ENCODE measurements around the gene AURKAIP1. TPM values are rescaled to one million over a fixed set of nuclear protein-coding genes. Genes with fewer than 3 reads are reported as not detected.
"Not testable (repeated sequence)": the region's sequence is repeated elsewhere in the genome, so short reads cannot be mapped to it uniquely, and the experiment has no call there.

The AURKAIP1 gene
- total RNA-seq, 3 donors from 2014 or later: 150 to 180 (median 177) TPM

DNA sequence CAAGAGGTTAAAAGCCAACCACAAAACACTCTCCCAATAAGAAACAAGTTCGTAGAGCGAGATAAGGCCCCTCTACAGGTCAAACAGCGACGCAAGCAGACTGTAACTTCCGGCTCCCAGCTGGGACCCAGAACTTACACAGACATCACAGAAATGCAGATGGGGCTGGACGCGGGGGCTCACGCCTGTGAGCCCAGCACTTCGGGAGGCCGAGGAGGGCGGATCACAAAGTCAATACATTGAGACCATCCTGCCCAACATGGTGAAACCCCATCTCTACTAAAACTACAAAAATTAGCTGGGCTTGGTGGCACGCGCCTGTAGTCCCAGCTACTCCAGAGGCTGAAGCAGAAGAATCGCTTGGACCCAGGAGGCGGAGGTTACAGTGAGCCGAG is 13.1 kb upstream of the AURKAIP1 start:
- intact Hi-C loops (cut with DNase I, micrococcal nuclease): no loop called here
- H3K36me3 ChIP-seq (ENCODE audit: low read depth): peaks cover 49% of the 10 kb centered on the region

GRCh38 chr1:1387098-1388077 is 12.4 kb upstream of the AURKAIP1 start:
- no peaks in the 10 kb centered on the region for H3K9me3 ChIP-seq
- H3K4me3 ChIP-seq: no peak overlapping the region
- H3K4me1 ChIP-seq (ENCODE audit: low read depth): no peaks in the 10 kb centered on the region
- DNase-seq: no peak
- ATAC-seq: no peak
- intact Hi-C loops (cut with DNase I, micrococcal nuclease): no loop called here
- peaks cover 45% of the 10 kb centered on the region for H3K36me3 ChIP-seq (ENCODE audit: low read depth)
- TF ChIP-seq, protein P1, sequence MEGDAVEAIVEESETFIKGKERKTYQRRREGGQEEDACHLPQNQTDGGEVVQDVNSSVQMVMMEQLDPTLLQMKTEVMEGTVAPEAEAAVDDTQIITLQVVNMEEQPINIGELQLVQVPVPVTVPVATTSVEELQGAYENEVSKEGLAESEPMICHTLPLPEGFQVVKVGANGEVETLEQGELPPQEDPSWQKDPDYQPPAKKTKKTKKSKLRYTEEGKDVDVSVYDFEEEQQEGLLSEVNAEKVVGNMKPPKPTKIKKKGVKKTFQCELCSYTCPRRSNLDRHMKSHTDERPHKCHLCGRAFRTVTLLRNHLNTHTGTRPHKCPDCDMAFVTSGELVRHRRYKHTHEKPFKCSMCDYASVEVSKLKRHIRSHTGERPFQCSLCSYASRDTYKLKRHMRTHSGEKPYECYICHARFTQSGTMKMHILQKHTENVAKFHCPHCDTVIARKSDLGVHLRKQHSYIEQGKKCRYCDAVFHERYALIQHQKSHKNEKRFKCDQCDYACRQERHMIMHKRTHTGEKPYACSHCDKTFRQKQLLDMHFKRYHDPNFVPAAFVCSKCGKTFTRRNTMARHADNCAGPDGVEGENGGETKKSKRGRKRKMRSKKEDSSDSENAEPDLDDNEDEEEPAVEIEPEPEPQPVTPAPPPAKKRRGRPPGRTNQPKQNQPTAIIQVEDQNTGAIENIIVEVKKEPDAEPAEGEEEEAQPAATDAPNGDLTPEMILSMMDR (IDR thresholded peaks at IDR 0.05): no peak

More for the DNA sequence above, 13.1 kb upstream of the AURKAIP1 start:
- Histone ChIP-seq H3K9me3 (no peaks in the 10 kb centered on the region), H3K4me3 (no peak overlapping the region), H3K4me1 (ENCODE audit: low read depth) (no peaks in the 10 kb centered on the region)
- DNase-seq (no peak), ATAC-seq (no peak)
- TF ChIP-seq, protein P1 (IDR thresholded peaks at IDR 0.05): no peak

DNA sequence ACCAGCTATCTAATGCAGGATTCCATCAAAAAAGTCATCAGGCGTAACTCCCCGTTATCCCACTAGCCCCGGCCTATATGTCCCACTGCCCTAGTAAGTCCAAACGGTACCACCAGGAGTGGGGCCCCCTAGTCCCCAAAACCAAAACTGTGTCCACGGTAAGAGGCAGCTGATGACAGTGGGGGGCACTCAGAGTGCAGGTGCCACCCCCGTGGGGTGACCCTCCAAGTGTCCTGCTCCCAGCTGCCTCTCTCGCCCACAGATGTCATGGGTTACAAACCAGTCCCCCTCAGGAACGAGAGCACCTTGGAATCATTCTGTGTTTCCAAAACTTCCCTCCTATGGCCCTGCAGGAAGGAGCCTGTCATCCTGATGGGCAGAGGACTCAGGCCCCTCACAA is 10.9 kb upstream of the AURKAIP1 start:
- no peak for DNase-seq
- Histone ChIP-seq H3K4me3 (no peak overlapping the region), H3K36me3 (ENCODE audit: low read depth) (peaks cover 34% of the 10 kb centered on the region), H3K9me3 (no peaks in the 10 kb centered on the region), H3K4me1 (ENCODE audit: low read depth) (no peaks in the 10 kb centered on the region)
- no peak for ATAC-seq
- intact Hi-C loops (cut with DNase I, micrococcal nuclease): no loop called here
- TF ChIP-seq, protein P1 (IDR thresholded peaks at IDR 0.05): no peak

DNA sequence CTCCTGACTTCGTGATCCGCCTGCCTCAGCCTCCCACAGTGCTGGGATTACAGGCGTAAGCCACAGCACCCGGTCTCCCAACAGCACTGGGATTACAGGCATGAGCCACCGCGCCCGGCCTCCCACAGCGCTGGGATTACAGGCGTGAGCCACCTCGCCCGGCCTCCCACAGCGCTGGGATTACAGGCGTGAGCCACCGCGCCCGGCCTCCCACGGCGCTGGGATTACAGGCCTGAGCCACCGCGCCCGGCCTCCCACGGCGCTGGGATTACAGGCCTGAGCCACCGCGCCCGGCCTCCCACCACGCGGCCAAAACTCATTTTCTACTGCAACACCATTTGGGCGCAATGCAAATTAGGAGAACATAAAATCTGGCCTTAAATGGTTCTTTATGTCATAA is 10.3 kb upstream of the AURKAIP1 start:
- intact Hi-C loops (cut with DNase I, micrococcal nuclease); H3K4me3 ChIP-seq; H3K9me3 ChIP-seq; H3K4me1 ChIP-seq (ENCODE audit: low read depth); ATAC-seq; DNase-seq: not testable (repeated sequence)
- H3K36me3 ChIP-seq (ENCODE audit: low read depth): peaks cover 33% of the 10 kb centered on the region

DNA sequence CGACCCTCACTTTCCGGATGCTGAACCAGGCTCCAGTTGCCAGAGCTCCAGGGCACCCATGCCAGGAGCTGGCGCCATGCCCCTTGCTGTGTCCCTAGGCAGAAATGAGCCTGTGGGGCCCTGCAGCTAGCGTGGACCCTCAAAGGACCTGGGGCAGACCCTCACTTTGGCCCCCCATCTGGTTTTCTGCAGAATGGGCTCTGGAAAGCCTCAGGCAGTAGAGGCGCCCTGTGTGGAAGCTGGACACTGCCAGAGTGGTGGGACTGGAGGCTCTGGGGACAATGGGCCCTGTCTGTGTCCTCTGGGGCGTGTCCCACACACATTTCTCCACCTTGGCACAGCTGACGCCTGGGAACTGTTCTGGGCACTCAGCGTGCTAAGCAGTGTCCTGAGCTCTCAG is 6.3 kb upstream of the AURKAIP1 start:
- no peak for ATAC-seq
- intact Hi-C loops (cut with DNase I, micrococcal nuclease): no loop called here
- H3K4me1 ChIP-seq (ENCODE audit: low read depth): no peaks in the 10 kb centered on the region
- no peak overlapping the region for H3K4me3 ChIP-seq
- H3K9me3 ChIP-seq: no peaks in the 10 kb centered on the region
- TF ChIP-seq, protein P1 (IDR thresholded peaks at IDR 0.05): no peak
- no peak for DNase-seq
- H3K36me3 ChIP-seq (ENCODE audit: low read depth): peaks cover 6% of the 10 kb centered on the region

- intact Hi-C loops (cut with DNase I, micrococcal nuclease): no loop called here
- TF ChIP-seq, protein P1 (IDR thresholded peaks at IDR 0.05): no peak
- DNase-seq (peak in 1 of 3 donors; percentile 53), ATAC-seq (no peak)
- Histone ChIP-seq H3K4me3 (no peak overlapping the region), H3K9me3 (no peaks in the 10 kb centered on the region), H3K36me3 (ENCODE audit: low read depth) (peaks cover 1% of the 10 kb centered on the region), H3K4me1 (ENCODE audit: low read depth) (peaks cover 3% of the 10 kb centered on the region)
Measured at GRCh38 chr1:1380860-1381259, 5.9 kb upstream of the AURKAIP1 start.
